ENCODE results near the gene SEMA4C.

Gene SEMA4C

GRCh38 chr2:96838345-96839292, 31.3 kb downstream of the SEMA4C start:
- no peaks in the 10 kb centered on the region for H3K27me3 ChIP-seq (ENCODE audit: low read depth, low read length)
- no peaks in the 10 kb centered on the region for H3K4me1 ChIP-seq (ENCODE audit: low read length)
- no peak overlapping the region for H3K9ac ChIP-seq (ENCODE audit: low read length)
- no peaks in the 10 kb centered on the region for H4K20me1 ChIP-seq (ENCODE audit: insufficient read depth, low read length)
- H3K79me2 ChIP-seq (ENCODE audit: low read length): no peaks in the 10 kb centered on the region
- H3K9me3 ChIP-seq (ENCODE audit: insufficient read depth, low read length): no peaks in the 10 kb centered on the region
- no peak overlapping the region for H3K4me3 ChIP-seq (ENCODE audit: low read length)
- TF ChIP-seq EZH2phosphoT487 (IDR thresholded peaks at IDR 0.05; ENCODE audit: low read depth) (no peak), CTCF (IDR thresholded peaks at IDR 0.05; ENCODE audit: low read depth, low read length) (no peak)
- no peak overlapping the region for H2AFZ ChIP-seq (ENCODE audit: low read depth, low read length)
- peaks cover 9% of the 10 kb centered on the region for H3K36me3 ChIP-seq (replicated peaks; ENCODE audit: low read depth, low read length)
- H3K27ac ChIP-seq (ENCODE audit: low read length): no peak overlapping the region
- no peak overlapping the region for H3K4me2 ChIP-seq (ENCODE audit: low read length)

DNA sequence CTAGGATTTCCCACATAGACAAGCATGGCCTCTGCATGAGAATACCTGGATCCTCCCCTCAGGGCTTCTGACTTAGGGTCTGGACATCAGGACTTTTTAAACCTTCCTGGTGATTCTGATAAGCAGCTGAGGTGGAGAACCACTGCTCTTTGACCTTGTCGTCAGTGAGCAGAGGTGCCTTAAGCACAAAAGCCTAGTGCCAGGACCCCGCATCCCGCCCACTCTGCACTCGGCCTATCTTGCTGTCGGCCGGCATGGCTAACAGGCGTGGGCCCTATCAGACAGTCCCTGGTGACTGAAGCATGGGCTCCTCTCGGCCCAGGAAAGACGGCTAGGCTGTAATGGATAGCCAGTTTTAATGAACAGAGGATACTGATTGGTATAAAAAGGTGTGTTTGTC, 32.3 kb downstream of the SEMA4C start:
- Histone ChIP-seq H4K20me1 (ENCODE audit: insufficient read depth, low read length) (no peaks in the 10 kb centered on the region), H3K4me3 (ENCODE audit: low read length) (no peak overlapping the region), H3K4me1 (ENCODE audit: low read length) (no peaks in the 10 kb centered on the region), H2AFZ (ENCODE audit: low read depth, low read length) (no peak overlapping the region), H3K36me3 (replicated peaks; ENCODE audit: low read depth, low read length) (peaks cover 9% of the 10 kb centered on the region), H3K9ac (ENCODE audit: low read length) (no peak overlapping the region), H3K27me3 (ENCODE audit: low read depth, low read length) (no peaks in the 10 kb centered on the region), H3K4me2 (ENCODE audit: low read length) (no peak overlapping the region), H3K79me2 (ENCODE audit: low read length) (no peaks in the 10 kb centered on the region), H3K27ac (ENCODE audit: low read length) (no peak overlapping the region), H3K9me3 (ENCODE audit: insufficient read depth, low read length) (no peaks in the 10 kb centered on the region)
- TF ChIP-seq EZH2phosphoT487 (IDR thresholded peaks at IDR 0.05; ENCODE audit: low read depth) (no peak), CTCF (IDR thresholded peaks at IDR 0.05; ENCODE audit: low read depth, low read length) (no peak)

- no peaks in the 10 kb centered on the region for H3K4me1 ChIP-seq (ENCODE audit: low read length)
- H3K27me3 ChIP-seq (ENCODE audit: low read depth, low read length): no peaks in the 10 kb centered on the region
- peaks cover 13% of the 10 kb centered on the region for H3K36me3 ChIP-seq (replicated peaks; ENCODE audit: low read depth, low read length)
- H3K27ac ChIP-seq (ENCODE audit: low read length): no peak overlapping the region
- no peaks in the 10 kb centered on the region for H3K79me2 ChIP-seq (ENCODE audit: low read length)
- TF ChIP-seq EZH2phosphoT487 (IDR thresholded peaks at IDR 0.05; ENCODE audit: low read depth): no peak
- no peak for TF ChIP-seq CTCF (IDR thresholded peaks at IDR 0.05; ENCODE audit: low read depth, low read length)
- H3K4me2 ChIP-seq (ENCODE audit: low read length): no peak overlapping the region
- H4K20me1 ChIP-seq (ENCODE audit: insufficient read depth, low read length): no peaks in the 10 kb centered on the region
- H3K9me3 ChIP-seq (ENCODE audit: insufficient read depth, low read length): no peaks in the 10 kb centered on the region
- no peak overlapping the region for H3K4me3 ChIP-seq (ENCODE audit: low read length)
- H3K9ac ChIP-seq (ENCODE audit: low read length): no peak overlapping the region
- H2AFZ ChIP-seq (ENCODE audit: low read depth, low read length): no peak overlapping the region
Observed at GRCh38 chr2:96835830-96836229, 34.0 kb downstream of the SEMA4C start.

GRCh38 chr2:96832754-96833507, 36.9 kb downstream of the SEMA4C start:
- TF ChIP-seq CTCF (IDR thresholded peaks at IDR 0.05; ENCODE audit: low read depth, low read length): no peak
- TF ChIP-seq EZH2phosphoT487 (IDR thresholded peaks at IDR 0.05; ENCODE audit: low read depth): no peak
- H3K36me3 ChIP-seq (replicated peaks; ENCODE audit: low read depth, low read length): peaks cover 30% of the 10 kb centered on the region
- H3K4me1 ChIP-seq (ENCODE audit: low read length): no peaks in the 10 kb centered on the region
- H3K4me3 ChIP-seq (ENCODE audit: low read length): no peak overlapping the region
- no peak overlapping the region for H3K4me2 ChIP-seq (ENCODE audit: low read length)
- H3K27ac ChIP-seq (ENCODE audit: low read length): no peak overlapping the region
- H4K20me1 ChIP-seq (ENCODE audit: insufficient read depth, low read length): no peaks in the 10 kb centered on the region
- H3K9ac ChIP-seq (ENCODE audit: low read length): no peak overlapping the region
- H3K9me3 ChIP-seq (ENCODE audit: insufficient read depth, low read length): no peaks in the 10 kb centered on the region
- no peaks in the 10 kb centered on the region for H3K79me2 ChIP-seq (ENCODE audit: low read length)
- H3K27me3 ChIP-seq (ENCODE audit: low read depth, low read length): no peaks in the 10 kb centered on the region
- no peak overlapping the region for H2AFZ ChIP-seq (ENCODE audit: low read depth, low read length)

Data from OCI-LY3 (cell line).